ENCODE measurements around the gene TMEM242.
A peak's percentile ranks its signal among the peaks of the same experiment; 100 is the strongest.
"Not testable (repeated sequence)": the region's sequence is repeated elsewhere in the genome, so short reads cannot be mapped to it uniquely, and the experiment has no call there.

TMEM242 gene

GRCh38 chr6:157325069-157325805, 1.9 kb upstream of the TMEM242 start:
- H3K9me3 ChIP-seq (ENCODE audit: control insufficient read depth in 2 of 2, low read length in 2 of 2): no peaks in the 10 kb centered on the region
- no peak overlapping the region for H3K9ac ChIP-seq (ENCODE audit: low read depth in 1 of 2, low read length in 2 of 2)
- no peak overlapping the region for H3K4me3 ChIP-seq (ENCODE audit: low read length in 2 of 2)
- H3K4me1 ChIP-seq (ENCODE audit: control insufficient read depth in 2 of 2, insufficient read depth in 2 of 2, low read length in 2 of 2): peaks cover 8 to 9% of the 10 kb centered on the region in 2 donors
- no peak overlapping the region for H3K27ac ChIP-seq (ENCODE audit: low read depth in 2 of 2, low read length in 2 of 2)
- H3K27me3 ChIP-seq (ENCODE audit: control insufficient read depth in 2 of 2, insufficient read depth in 2 of 2, low read length in 2 of 2): peaks cover 2 to 6% of the 10 kb centered on the region in 2 donors
- H3K36me3 ChIP-seq (ENCODE audit: control insufficient read depth in 2 of 2, insufficient read depth in 2 of 2, low read length in 2 of 2): peaks cover 5% of the 10 kb centered on the region in 2 donors

- Histone ChIP-seq H3K4me3 (ENCODE audit: low read length in 2 of 2) (peak overlapping the region; percentile 74 to 96), H3K36me3 (ENCODE audit: control insufficient read depth in 2 of 2, insufficient read depth in 2 of 2, low read length in 2 of 2) (peaks cover 5 to 7% of the 10 kb centered on the region in 2 donors), H3K4me1 (ENCODE audit: control insufficient read depth in 2 of 2, insufficient read depth in 2 of 2, low read length in 2 of 2) (peaks cover 8 to 9% of the 10 kb centered on the region in 2 donors), H3K9ac (ENCODE audit: low read depth in 1 of 2, low read length in 2 of 2) (peak overlapping the region; percentile 85 to 89), H3K27ac (ENCODE audit: low read depth in 2 of 2, low read length in 2 of 2) (peak overlapping the region; percentile 83), H3K9me3 (ENCODE audit: control insufficient read depth in 2 of 2, low read length in 2 of 2) (no peaks in the 10 kb centered on the region), H3K27me3 (ENCODE audit: control insufficient read depth in 2 of 2, insufficient read depth in 2 of 2, low read length in 2 of 2) (peaks cover 2 to 6% of the 10 kb centered on the region in 2 donors)
Measured at GRCh38 chr6:157323966-157324300, 614 bp upstream of the TMEM242 start.

- peak overlapping the region; percentile 83 for H3K27ac ChIP-seq (ENCODE audit: low read depth in 2 of 2, low read length in 2 of 2)
- H3K4me1 ChIP-seq (ENCODE audit: control insufficient read depth in 2 of 2, insufficient read depth in 2 of 2, low read length in 2 of 2): peaks cover 8 to 9% of the 10 kb centered on the region in 2 donors
- H3K9ac ChIP-seq (ENCODE audit: low read depth in 1 of 2, low read length in 2 of 2): peak overlapping the region; percentile 85 to 89
- H3K36me3 ChIP-seq (ENCODE audit: control insufficient read depth in 2 of 2, insufficient read depth in 2 of 2, low read length in 2 of 2): peaks cover 15 to 16% of the 10 kb centered on the region in 2 donors
- H3K4me3 ChIP-seq (ENCODE audit: low read length in 2 of 2): peak overlapping the region; percentile 74 to 96
- no peaks in the 10 kb centered on the region for H3K9me3 ChIP-seq (ENCODE audit: control insufficient read depth in 2 of 2, low read length in 2 of 2)
- peaks cover 2 to 4% of the 10 kb centered on the region in 2 donors for H3K27me3 ChIP-seq (ENCODE audit: control insufficient read depth in 2 of 2, insufficient read depth in 2 of 2, low read length in 2 of 2)
Measured at GRCh38 chr6:157322792-157323254, 496 bp downstream of the TMEM242 start.

GRCh38 chr6:157316871-157317814, 6.2 kb downstream of the TMEM242 start:
- no peaks in the 10 kb centered on the region for H3K9me3 ChIP-seq (ENCODE audit: control insufficient read depth in 2 of 2, low read length in 2 of 2)
- peaks cover 0 to 3% of the 10 kb centered on the region in 2 donors for H3K4me1 ChIP-seq (ENCODE audit: control insufficient read depth in 2 of 2, insufficient read depth in 2 of 2, low read length in 2 of 2)
- no peak overlapping the region for H3K27ac ChIP-seq (ENCODE audit: low read depth in 2 of 2, low read length in 2 of 2)
- H3K4me3 ChIP-seq (ENCODE audit: low read length in 2 of 2): no peak overlapping the region
- H3K36me3 ChIP-seq (ENCODE audit: control insufficient read depth in 2 of 2, insufficient read depth in 2 of 2, low read length in 2 of 2): peaks cover 43 to 44% of the 10 kb centered on the region in 2 donors
- H3K27me3 ChIP-seq (ENCODE audit: control insufficient read depth in 2 of 2, insufficient read depth in 2 of 2, low read length in 2 of 2): no peaks in the 10 kb centered on the region
- H3K9ac ChIP-seq (ENCODE audit: low read depth in 1 of 2, low read length in 2 of 2): no peak overlapping the region

GRCh38 chr6:157314705-157315321, 8.5 kb downstream of the TMEM242 start:
- Histone ChIP-seq H3K36me3 (ENCODE audit: control insufficient read depth in 2 of 2, insufficient read depth in 2 of 2, low read length in 2 of 2) (peaks cover 44% of the 10 kb centered on the region in 2 donors), H3K9ac (ENCODE audit: low read depth in 1 of 2, low read length in 2 of 2) (no peak overlapping the region), H3K27me3 (ENCODE audit: control insufficient read depth in 2 of 2, insufficient read depth in 2 of 2, low read length in 2 of 2) (no peaks in the 10 kb centered on the region), H3K27ac (ENCODE audit: low read depth in 2 of 2, low read length in 2 of 2) (no peak overlapping the region), H3K4me1 (ENCODE audit: control insufficient read depth in 2 of 2, insufficient read depth in 2 of 2, low read length in 2 of 2) (no peaks in the 10 kb centered on the region), H3K9me3 (ENCODE audit: control insufficient read depth in 2 of 2, low read length in 2 of 2) (no peaks in the 10 kb centered on the region), H3K4me3 (ENCODE audit: low read length in 2 of 2) (no peak overlapping the region)

- Histone ChIP-seq H3K4me3 (ENCODE audit: low read length in 2 of 2) (no peak overlapping the region), H3K36me3 (ENCODE audit: control insufficient read depth in 2 of 2, insufficient read depth in 2 of 2, low read length in 2 of 2) (peaks cover 41 to 44% of the 10 kb centered on the region in 2 donors), H3K27me3 (ENCODE audit: control insufficient read depth in 2 of 2, insufficient read depth in 2 of 2, low read length in 2 of 2) (no peaks in the 10 kb centered on the region), H3K4me1 (ENCODE audit: control insufficient read depth in 2 of 2, insufficient read depth in 2 of 2, low read length in 2 of 2) (no peaks in the 10 kb centered on the region), H3K9me3 (ENCODE audit: control insufficient read depth in 2 of 2, low read length in 2 of 2) (no peaks in the 10 kb centered on the region), H3K9ac (ENCODE audit: low read depth in 1 of 2, low read length in 2 of 2) (no peak overlapping the region), H3K27ac (ENCODE audit: low read depth in 2 of 2, low read length in 2 of 2) (no peak overlapping the region)
Measured at GRCh38 chr6:157313531-157314467, 9.5 kb downstream of the TMEM242 start.

- H3K9me3 ChIP-seq (ENCODE audit: control insufficient read depth in 2 of 2, low read length in 2 of 2): no peaks in the 10 kb centered on the region
- H3K27me3 ChIP-seq (ENCODE audit: control insufficient read depth in 2 of 2, insufficient read depth in 2 of 2, low read length in 2 of 2): no peaks in the 10 kb centered on the region
- H3K36me3 ChIP-seq (ENCODE audit: control insufficient read depth in 2 of 2, insufficient read depth in 2 of 2, low read length in 2 of 2): peaks cover 33 to 34% of the 10 kb centered on the region in 2 donors
- H3K9ac ChIP-seq (ENCODE audit: low read depth in 1 of 2, low read length in 2 of 2): no peak overlapping the region
- H3K27ac ChIP-seq (ENCODE audit: low read depth in 2 of 2, low read length in 2 of 2): no peak overlapping the region
- H3K4me1 ChIP-seq (ENCODE audit: control insufficient read depth in 2 of 2, insufficient read depth in 2 of 2, low read length in 2 of 2): no peaks in the 10 kb centered on the region
- no peak overlapping the region for H3K4me3 ChIP-seq (ENCODE audit: low read length in 2 of 2)
Measured at GRCh38 chr6:157312757-157313156, 10.6 kb downstream of the TMEM242 start.

- not testable (repeated sequence) for H3K27me3 ChIP-seq (ENCODE audit: control insufficient read depth in 2 of 2, insufficient read depth in 2 of 2, low read length in 2 of 2); H3K4me3 ChIP-seq (ENCODE audit: low read length in 2 of 2); H3K27ac ChIP-seq (ENCODE audit: low read depth in 2 of 2, low read length in 2 of 2); H3K4me1 ChIP-seq (ENCODE audit: control insufficient read depth in 2 of 2, insufficient read depth in 2 of 2, low read length in 2 of 2); H3K9ac ChIP-seq (ENCODE audit: low read depth in 1 of 2, low read length in 2 of 2); H3K9me3 ChIP-seq (ENCODE audit: control insufficient read depth in 2 of 2, low read length in 2 of 2)
- H3K36me3 ChIP-seq (ENCODE audit: control insufficient read depth in 2 of 2, insufficient read depth in 2 of 2, low read length in 2 of 2): peaks cover 25 to 26% of the 10 kb centered on the region in 2 donors
Measured at GRCh38 chr6:157310693-157311092, 12.6 kb downstream of the TMEM242 start.

GRCh38 chr6:157307661-157308060, 15.7 kb downstream of the TMEM242 start:
- Histone ChIP-seq H3K4me1 (ENCODE audit: control insufficient read depth in 2 of 2, insufficient read depth in 2 of 2, low read length in 2 of 2) (peaks cover 20 to 31% of the 10 kb centered on the region in 2 donors), H3K36me3 (ENCODE audit: control insufficient read depth in 2 of 2, insufficient read depth in 2 of 2, low read length in 2 of 2) (peaks cover 10 to 11% of the 10 kb centered on the region in 2 donors), H3K4me3 (ENCODE audit: low read length in 2 of 2) (no peak overlapping the region), H3K9ac (ENCODE audit: low read depth in 1 of 2, low read length in 2 of 2) (no peak overlapping the region), H3K27ac (ENCODE audit: low read depth in 2 of 2, low read length in 2 of 2) (no peak overlapping the region), H3K27me3 (ENCODE audit: control insufficient read depth in 2 of 2, insufficient read depth in 2 of 2, low read length in 2 of 2) (no peaks in the 10 kb centered on the region), H3K9me3 (ENCODE audit: control insufficient read depth in 2 of 2, low read length in 2 of 2) (no peaks in the 10 kb centered on the region)
